H1 (cell line): ENCODE results near the gene RMND5A. TPM values are rescaled to one million over a fixed set of nuclear protein-coding genes. Genes with fewer than 3 reads are reported as not detected.

Experiments
- CTCF ChIA-PET: fragments of 300-600 bp; sonication (Branson Sonifier 250); formaldehyde crosslinking; loops from one replicate; lab custom pipeline; 2021; ENCODE audit not compliant: partially characterized antibody; lab: Charles Lee
- POLR2A ChIA-PET: fragments of 300-600 bp; sonication (Branson Sonifier 250); formaldehyde crosslinking; loops from one replicate; lab custom pipeline; 2021; ENCODE audit warnings: inconsistent platforms; ENCODE audit not compliant: partially characterized antibody; lab: Charles Lee
- DNase-seq, 2 experiments: peaks; one replicate each; pipeline versions ENCODE4 v3.0.0 to v3.0.0-alpha.2; 2010 to 2022; ENCODE audit warnings: low spot score in 2 of 2, low read depth in 1 of 2, mixed read lengths in 1 of 2
- FAIRE-seq: peaks from 2 replicates; lab custom pipeline; 2011; peaks lifted over from hg19 to GRCh38; lab: Jason Lieb, UNC
- H2AFZ ChIP-seq: 2 replicates; pipeline ENCODE4 v1.8.1; 2012; ENCODE audit warnings: low read length, inconsistent platforms
- H2AK5ac ChIP-seq: 2 replicates; pipeline ENCODE4 v1.6.1; 2013; ENCODE audit warnings: low read depth, low read length
- H2BK120ac ChIP-seq: replicated peaks from 2 replicates; pipeline ENCODE3; 2013; ENCODE audit warnings: low read depth, low read length, inconsistent platforms
- H2BK12ac ChIP-seq: 2 replicates; pipeline ENCODE4 v1.6.1; 2013; ENCODE audit warnings: low read depth, low read length
- H2BK15ac ChIP-seq: 2 replicates; pipeline ENCODE4 v1.6.1; 2013; ENCODE audit warnings: low read length
- H2BK20ac ChIP-seq: 2 replicates; pipeline ENCODE4 v1.6.1; 2013; ENCODE audit warnings: low read length
- H2BK5ac ChIP-seq: 2 replicates; pipeline ENCODE4 v1.6.1; 2013; ENCODE audit warnings: low read depth, low read length
- H3K14ac ChIP-seq: 2 replicates; pipeline ENCODE4 v1.6.1; 2013; ENCODE audit warnings: inconsistent platforms; ENCODE audit not compliant: insufficient read length
- H3K18ac ChIP-seq: 2 replicates; pipeline ENCODE4 v1.6.1; 2013; ENCODE audit warnings: low read length; ENCODE audit errors: extremely low read depth
- H3K23ac ChIP-seq: 2 replicates; pipeline ENCODE4 v1.6.1; 2013; ENCODE audit warnings: inconsistent platforms; ENCODE audit not compliant: insufficient read length
- H3K23me2 ChIP-seq: 2 replicates; pipeline ENCODE4 v1.6.1; 2013; ENCODE audit warnings: low read depth, low read length
- H3K27ac ChIP-seq: 2 replicates; pipeline ENCODE4 v1.6.1; 2011; ENCODE audit warnings: low read depth, low read length, inconsistent platforms
- H3K27me3 ChIP-seq, 4 experiments: replicated peaks in 1 of 4; 1 replicate in 1 of 4; 2 replicates in 3 of 4; pipeline versions ENCODE4 v1.6.1 to v1.8.1; 2011 to 2013; ENCODE audit warnings: low read length in 3 of 4, mild to moderate bottlenecking in 3 of 4, inconsistent platforms in 2 of 4, mixed read lengths in 2 of 4, moderate library complexity in 1 of 4; ENCODE audit not compliant: control insufficient read depth in 3 of 4, insufficient read depth in 3 of 4; ENCODE audit errors: extremely low read depth in 1 of 4
- H3K36me3 ChIP-seq, 4 experiments: 2 replicates each; pipeline versions ENCODE4 v1.6.1 to v1.8.1; 2011 to 2013; ENCODE audit warnings: mild to moderate bottlenecking in 4 of 4, low read length in 3 of 4, moderate library complexity in 2 of 4, control low read depth in 1 of 4, inconsistent platforms in 1 of 4; ENCODE audit not compliant: insufficient read depth in 4 of 4, control insufficient read depth in 2 of 4
- H3K4ac ChIP-seq: replicated peaks from 2 replicates; pipeline ENCODE3; 2013; ENCODE audit warnings: low read length, low read depth, mixed read lengths, inconsistent platforms; ENCODE audit not compliant: insufficient read length
- H3K4me1 ChIP-seq, 4 experiments: replicated peaks in 1 of 4; 1 replicate in 1 of 4; 2 replicates in 3 of 4; pipeline versions ENCODE4 v1.6.1 to v1.8.1; 2011 to 2013; ENCODE audit warnings: low read length in 3 of 4, inconsistent platforms in 2 of 4, mixed read lengths in 1 of 4; ENCODE audit not compliant: insufficient read depth in 4 of 4, control insufficient read depth in 3 of 4
- H3K4me2 ChIP-seq, 2 experiments: 2 replicates each; pipeline versions ENCODE4 v1.6.1 to v1.8.1; 2011 to 2013; ENCODE audit warnings: low read depth in 2 of 2, low read length in 2 of 2, control low read depth in 1 of 2, inconsistent platforms in 1 of 2, mild to moderate bottlenecking in 1 of 2; ENCODE audit not compliant: insufficient read depth in 1 of 2
- H3K4me3 ChIP-seq, 4 experiments: fragments of 200-600, 300-600 bp in 1 of 4; sonication (generic), shearing (Covaris generic), sonication (Bioruptor Twin) in 1 of 4; 2 replicates each; pipeline versions ENCODE4 v1.5.1 to v1.8.1; 2011 to 2016; ENCODE audit warnings: low read length in 4 of 4, low read depth in 3 of 4, control low read depth in 2 of 4, inconsistent platforms in 2 of 4, mild to moderate bottlenecking in 2 of 4, mixed read lengths in 1 of 4, moderate library complexity in 1 of 4; ENCODE audit not compliant: insufficient read depth in 2 of 4; ENCODE audit errors: extremely low read depth in 1 of 4
- H3K56ac ChIP-seq: replicated peaks from 2 replicates; pipeline ENCODE3; 2013; ENCODE audit warnings: low read depth, mild to moderate bottlenecking, mixed read lengths, low read length, inconsistent platforms; ENCODE audit not compliant: insufficient read length
- H3K79me1 ChIP-seq: 2 replicates; pipeline ENCODE4 v1.6.1; 2013; ENCODE audit warnings: low read depth, low read length, control low read depth
- H3K79me2 ChIP-seq, 2 experiments: 2 replicates each; pipeline versions ENCODE4 v1.6.1 to v1.8.1; 2012 to 2013; ENCODE audit warnings: low read length in 2 of 2, mild to moderate bottlenecking in 2 of 2, inconsistent platforms in 1 of 2; ENCODE audit not compliant: insufficient read depth in 2 of 2, control insufficient read depth in 1 of 2
- H3K9ac ChIP-seq, 4 experiments: replicated peaks in 1 of 4; 1 replicate in 1 of 4; 2 replicates in 3 of 4; pipeline versions ENCODE4 v1.6.1 to v1.8.1; 2011 to 2013; ENCODE audit warnings: low read depth in 3 of 4, low read length in 3 of 4, control low read depth in 2 of 4, mild to moderate bottlenecking in 2 of 4, moderate library complexity in 2 of 4, inconsistent platforms in 1 of 4; ENCODE audit errors: extremely low read depth in 1 of 4
- H3K9me3 ChIP-seq, 2 experiments: 2 replicates each; pipeline versions ENCODE4 v1.6.1 to v1.8.1; 2012 to 2013; ENCODE audit warnings: mild to moderate bottlenecking in 2 of 2, moderate library complexity in 2 of 2, control low read depth in 1 of 2, inconsistent platforms in 1 of 2, low read depth in 1 of 2, low read length in 1 of 2, mixed read lengths in 1 of 2; ENCODE audit not compliant: insufficient read depth in 2 of 2
- H4K20me1 ChIP-seq, 2 experiments: replicated peaks in 1 of 2; 2 replicates each; pipeline versions ENCODE3 to v1.8.1; 2011 to 2013; ENCODE audit warnings: inconsistent platforms in 2 of 2, low read length in 2 of 2, mild to moderate bottlenecking in 1 of 2; ENCODE audit not compliant: insufficient read depth in 2 of 2, control insufficient read depth in 1 of 2
- H4K5ac ChIP-seq: 2 replicates; pipeline ENCODE4 v1.6.1; 2013; ENCODE audit warnings: low read length, low read depth, mixed read lengths, inconsistent platforms; ENCODE audit not compliant: insufficient read length
- H4K8ac ChIP-seq: 2 replicates; pipeline ENCODE4 v1.8.0; 2013; ENCODE audit warnings: mild to moderate bottlenecking, moderate library complexity, low read length, inconsistent platforms; ENCODE audit not compliant: insufficient read depth; ENCODE audit errors: extremely low read depth
- H4K91ac ChIP-seq: replicated peaks from 2 replicates; pipeline ENCODE3; 2013; ENCODE audit warnings: low read length, mixed read lengths, inconsistent platforms; ENCODE audit not compliant: insufficient read length
- ASH2L ChIP-seq: fragments of 200-600, 300-600 bp; sonication (generic); IDR thresholded peaks from one replicate; pipeline ENCODE4 v1.7.1; 2017; ENCODE audit warnings: low read length
- ATF3 ChIP-seq: IDR thresholded peaks from 2 replicates; pipeline ENCODE4 v1.6.1; 2011; ENCODE audit warnings: low read depth, mild to moderate bottlenecking, low read length; ENCODE audit not compliant: insufficient read depth
- BCL11A ChIP-seq, 2 experiments: IDR thresholded peaks; one replicate each; pipeline ENCODE4 v1.6.1; 2011; ENCODE audit warnings: low read depth in 2 of 2, low read length in 2 of 2, mild to moderate bottlenecking in 2 of 2
- CEBPB ChIP-seq: IDR thresholded peaks from 2 replicates; pipeline ENCODE4 v1.6.1; 2012; ENCODE audit warnings: low read depth, low read length
- EGR1 ChIP-seq: IDR thresholded peaks from 2 replicates; pipeline ENCODE4 v1.6.1; 2011; ENCODE audit warnings: low read depth, low read length, borderline replicate concordance
- KDM4A ChIP-seq: IDR thresholded peaks from one replicate; pipeline ENCODE4 v1.7.1; 2012; ENCODE audit warnings: low read depth, mild to moderate bottlenecking, moderate library complexity, low read length, inconsistent platforms; ENCODE audit not compliant: severe bottlenecking
- NRF1 ChIP-seq: IDR thresholded peaks from 2 replicates; pipeline ENCODE4 v1.6.1; 2011; ENCODE audit warnings: mild to moderate bottlenecking, low read depth, low read length, improper control_type of control experiment
- SP4 ChIP-seq: IDR thresholded peaks from 2 replicates; pipeline ENCODE4 v1.6.1; 2012; ENCODE audit warnings: low read length, inconsistent platforms
- TAF7 ChIP-seq: optimal IDR thresholded peaks from 2 replicates; pipeline ENCODE3; 2011; ENCODE audit warnings: low read depth, mild to moderate bottlenecking, inconsistent platforms, low read length, moderate library complexity, borderline replicate concordance
- TBP ChIP-seq: IDR thresholded peaks from 2 replicates; pipeline ENCODE4 v1.6.1; 2011; ENCODE audit warnings: low read depth, low read length, improper control_type of control experiment
- WGBS, 2 experiments: shearing (Covaris generic) in 1 of 2; methylation state at CpG; one replicate each; pipeline versions ENCODE4 v1.1.6 to v1.1.7; 2013 to 2015; ENCODE audit warnings: low lambda C conversion rate in 2 of 2, mixed read lengths in 2 of 2, inconsistent platforms in 1 of 2, low coverage in 1 of 2, missing lambda C conversion rate in 1 of 2; ENCODE audit not compliant: insufficient replicate concordance in 2 of 2, insufficient coverage in 1 of 2, insufficient read length in 1 of 2; ENCODE audit errors: extremely low coverage in 1 of 2, missing lambda C conversion rate in 1 of 2; 5-methylcytosine and 5-hydroxymethylcytosine counted together
- polyA plus RNA-seq, 7 experiments: library from polyadenylated mRNA; depleted of rRNA in 3 of 7; stranded (reverse) in 5 of 7; unstranded in 2 of 7; fragments of >200 nt in 5 of 7; fragments of 200-250 nt in 2 of 7; gene quantifications; 1 replicate in 5 of 7; 2 replicates in 1 of 7; 4 replicates in 1 of 7; pipeline versions ENCODE4 v1.2.1 to v1.2.3, GENCODE V29; 2011 to 2013; ENCODE audit warnings: missing spikeins in 2 of 7, mixed read lengths in 2 of 7
- total RNA-seq: library from RNA; stranded (reverse); fragmentation: NEBNext Ultra II Directional; extraction: Animal tissue kit (Norgen Biotek cat#: 25700); gene quantifications from 2 replicates; pipeline ENCODE4 v1.2.1, GENCODE V29; 2021
- TF ChIP-seq, protein P1 (sequence below), 3 experiments: IDR thresholded peaks; 1 replicate in 2 of 3; 2 replicates in 1 of 3; pipeline versions ENCODE4 v1.5.1 to v1.6.1; 2011; ENCODE audit warnings: low read length in 3 of 3, mild to moderate bottlenecking in 3 of 3, inconsistent platforms in 2 of 3, low read depth in 1 of 3, moderate library complexity in 1 of 3; ENCODE audit not compliant: insufficient read depth in 1 of 3; ENCODE audit errors: control extremely low read depth in 1 of 3

RMND5A gene
- total and polyA plus RNA-seq, 2 of the 8 experiments (the other 6 are each of a cell fraction or from before 2014, with no cell fraction given), result 21.0 to 66.2 TPM

GRCh38 chr2:86769838-86770237 is 49.7 kb downstream of the RMND5A start:
- Histone ChIP-seq H3K9me3 (no peaks in the 10 kb centered on the region), H4K8ac (no peak overlapping the region), H3K14ac (peak overlapping the region; percentile 10), H3K27me3 (no peaks in the 10 kb centered on the region), H3K79me1 (no peaks in the 10 kb centered on the region), H3K4me3 (no peak overlapping the region), H4K20me1 (peaks cover 0 to 4% of the 10 kb centered on the region in 2 experiments), H3K23ac (no peak overlapping the region), H4K5ac (no peak overlapping the region), H2BK15ac (no peak overlapping the region), H3K4me1 (peaks cover 0 to 3% (median 0%) of the 10 kb centered on the region in 4 experiments; a peak in 1 of 7 replicates), H3K23me2 (no peaks in the 10 kb centered on the region), H2BK5ac (no peak overlapping the region), H3K79me2 (no peaks in the 10 kb centered on the region), H3K36me3 (peaks cover 0 to 42% (median 25%) of the 10 kb centered on the region in 4 experiments; a peak in 7 of 8 replicates), H2BK120ac (no peak overlapping the region), H3K18ac (no peak overlapping the region), H3K27ac (no peak overlapping the region), H4K91ac (no peak overlapping the region), H2BK12ac (no peak overlapping the region), H3K4me2 (no peak overlapping the region), H3K4ac (no peak overlapping the region), H3K9ac (no peak overlapping the region), H2BK20ac (no peak overlapping the region), H2AFZ (no peak overlapping the region), H2AK5ac (no peak overlapping the region), H3K56ac (no peak overlapping the region)
- WGBS, 2 experiments, result 93% methylated on average over 4 of the region's 4 CpGs; no CpG with 5 or more reads in 1 of the 2 experiments
- CTCF ChIA-PET, result interaction anchor here (0.6 to 1.3 kb wide), 3 partner anchors 8 to 263 kb away, joined by 3 to 5 read pairs (median 4); no protein-coding TSS in a partner anchor
- no peak for DNase-seq
- FAIRE-seq, result no peak
- POLR2A ChIA-PET, result interaction anchor here (0.8 to 1.1 kb wide), 2 partner anchors 16 to 22 kb away, joined by 3 to 4 read pairs; no protein-coding TSS in a partner anchor
- no peak for TF ChIP-seq ATF3
- TF ChIP-seq TAF7, result no peak
- no peak for TF ChIP-seq SP4
- no peak for TF ChIP-seq BCL11A (IDR thresholded peaks at IDR 0.05; ENCODE audit: low read depth in 2 of 2, low read length in 2 of 2)
- no peak for TF ChIP-seq CEBPB
- no peak for TF ChIP-seq KDM4A
- TF ChIP-seq, protein P1, sequence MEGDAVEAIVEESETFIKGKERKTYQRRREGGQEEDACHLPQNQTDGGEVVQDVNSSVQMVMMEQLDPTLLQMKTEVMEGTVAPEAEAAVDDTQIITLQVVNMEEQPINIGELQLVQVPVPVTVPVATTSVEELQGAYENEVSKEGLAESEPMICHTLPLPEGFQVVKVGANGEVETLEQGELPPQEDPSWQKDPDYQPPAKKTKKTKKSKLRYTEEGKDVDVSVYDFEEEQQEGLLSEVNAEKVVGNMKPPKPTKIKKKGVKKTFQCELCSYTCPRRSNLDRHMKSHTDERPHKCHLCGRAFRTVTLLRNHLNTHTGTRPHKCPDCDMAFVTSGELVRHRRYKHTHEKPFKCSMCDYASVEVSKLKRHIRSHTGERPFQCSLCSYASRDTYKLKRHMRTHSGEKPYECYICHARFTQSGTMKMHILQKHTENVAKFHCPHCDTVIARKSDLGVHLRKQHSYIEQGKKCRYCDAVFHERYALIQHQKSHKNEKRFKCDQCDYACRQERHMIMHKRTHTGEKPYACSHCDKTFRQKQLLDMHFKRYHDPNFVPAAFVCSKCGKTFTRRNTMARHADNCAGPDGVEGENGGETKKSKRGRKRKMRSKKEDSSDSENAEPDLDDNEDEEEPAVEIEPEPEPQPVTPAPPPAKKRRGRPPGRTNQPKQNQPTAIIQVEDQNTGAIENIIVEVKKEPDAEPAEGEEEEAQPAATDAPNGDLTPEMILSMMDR (IDR thresholded peaks at IDR 0.05; ENCODE audit: control extremely low read depth in 1 of 3, insufficient read depth in 1 of 3, low read depth in 1 of 3, low read length in 3 of 3), result no peak
- TF ChIP-seq NRF1, result no peak
- TF ChIP-seq EGR1, result no peak
- TF ChIP-seq ASH2L, result no peak
- no peak for TF ChIP-seq TBP
